Measurements from ENCODE around the gene TESPA1.

The TESPA1 gene

DNA sequence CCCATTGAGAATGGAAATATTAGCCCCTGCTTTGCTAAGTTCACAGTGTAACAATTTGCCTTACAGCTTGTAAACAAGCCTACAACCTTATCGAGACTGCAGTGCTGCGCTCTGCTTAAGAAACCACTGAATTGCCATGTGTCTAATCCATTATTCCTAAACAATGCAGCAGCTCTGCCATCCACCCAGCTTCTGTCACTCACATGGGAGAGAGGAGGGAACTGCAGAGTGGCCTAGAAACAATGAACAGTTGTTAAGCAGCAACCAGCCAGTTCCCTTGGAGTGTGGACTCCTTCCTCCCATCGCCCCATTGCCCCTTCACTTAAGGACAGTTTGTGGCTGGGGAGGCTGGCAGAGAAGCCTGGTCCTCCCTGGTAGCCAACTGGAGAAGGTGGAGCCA lies 42.9 kb downstream of the TESPA1 start:
- DNase-seq = no peak

- DNase-seq = no peak
Measured at GRCh38 chr12:54940727-54941315, 43.7 kb downstream of the TESPA1 start.

DNA sequence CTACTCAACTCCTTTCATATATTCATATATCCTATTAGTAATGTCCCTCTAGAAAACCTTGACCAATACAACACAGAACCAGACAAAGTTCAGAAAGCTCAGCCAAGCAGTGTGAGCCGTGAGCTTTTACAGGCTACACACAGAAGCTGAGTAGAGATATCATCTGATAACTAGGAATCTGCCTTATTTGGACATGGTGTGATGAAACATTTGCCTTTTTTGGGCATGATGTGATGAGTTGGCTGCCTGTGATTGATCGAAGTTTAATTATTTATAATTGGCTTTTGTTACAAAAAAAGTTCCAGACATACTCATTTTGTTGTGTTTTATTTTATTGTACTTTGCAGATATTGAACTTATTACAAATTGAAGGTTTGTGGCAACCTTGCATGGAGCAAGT lies 46.6 kb downstream of the TESPA1 start:
- DNase-seq = no peak

DNA sequence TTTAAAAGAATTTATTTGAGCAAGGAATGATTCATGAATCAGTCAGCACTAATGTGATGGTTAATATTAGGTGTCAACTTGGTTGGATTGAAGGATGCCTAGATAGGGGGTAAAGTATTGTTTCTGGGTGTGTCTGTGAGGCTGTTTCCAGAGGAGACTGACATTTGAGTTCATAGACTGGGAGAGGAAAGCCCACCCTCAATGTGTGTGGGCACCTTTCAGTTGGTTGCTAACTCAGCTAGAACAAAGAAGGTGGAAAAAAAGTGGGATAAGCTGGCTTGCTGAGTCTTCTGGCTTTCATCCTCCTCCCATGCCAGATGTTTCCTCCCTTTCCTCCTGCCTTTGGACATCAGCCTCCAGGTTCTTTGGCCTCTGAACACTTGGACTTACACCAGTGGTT lies 47.2 kb downstream of the TESPA1 start:
- no peak for DNase-seq

DNA sequence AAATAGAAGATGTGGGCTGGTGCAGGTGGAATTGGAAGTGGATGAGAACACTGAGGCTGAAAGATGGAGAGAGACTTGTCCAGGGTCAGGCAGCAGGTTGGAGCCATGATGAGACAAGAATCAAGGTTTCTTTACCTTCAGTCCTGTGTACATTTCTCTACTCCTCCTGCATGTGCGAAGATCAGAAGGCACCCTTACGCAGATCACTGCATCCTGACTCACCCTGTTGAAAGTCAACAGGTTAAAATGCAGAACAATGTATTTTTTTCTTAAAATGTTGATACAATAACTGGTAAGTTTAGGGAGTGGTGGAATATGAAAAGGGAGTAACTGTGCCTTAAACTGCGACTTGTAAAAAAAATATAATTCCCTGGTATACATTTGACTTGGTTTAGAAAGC lies 47.8 kb downstream of the TESPA1 start:
- no peak for DNase-seq

GRCh38 chr12:54935235-54935951 lies 49.2 kb downstream of the TESPA1 start:
- peak; percentile 10 to 59 for DNase-seq

DNA sequence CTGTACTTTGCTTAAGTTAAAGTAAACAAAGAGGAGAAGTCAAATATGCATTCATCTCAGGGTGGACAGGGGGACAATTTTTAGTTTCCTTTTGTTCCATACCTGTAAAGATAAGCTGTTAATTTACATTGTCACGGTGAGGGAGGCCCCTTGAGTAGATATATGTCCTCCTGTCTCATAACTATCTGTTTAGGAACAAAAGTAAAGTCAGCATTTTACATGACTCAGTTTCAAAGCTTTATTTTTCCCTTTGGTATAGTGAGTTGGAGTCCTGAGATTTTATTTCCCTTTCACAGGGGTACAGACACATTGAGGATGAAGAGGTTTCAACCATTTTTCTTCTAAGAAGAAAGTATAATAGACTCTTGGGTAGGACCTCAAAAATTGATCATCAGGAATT lies 50.1 kb downstream of the TESPA1 start:
- DNase-seq = no peak

- DNase-seq = peak in 1 of 2 donors; percentile 59
Measured at GRCh38 chr12:54933376-54933775, 51.2 kb downstream of the TESPA1 start.

DNA sequence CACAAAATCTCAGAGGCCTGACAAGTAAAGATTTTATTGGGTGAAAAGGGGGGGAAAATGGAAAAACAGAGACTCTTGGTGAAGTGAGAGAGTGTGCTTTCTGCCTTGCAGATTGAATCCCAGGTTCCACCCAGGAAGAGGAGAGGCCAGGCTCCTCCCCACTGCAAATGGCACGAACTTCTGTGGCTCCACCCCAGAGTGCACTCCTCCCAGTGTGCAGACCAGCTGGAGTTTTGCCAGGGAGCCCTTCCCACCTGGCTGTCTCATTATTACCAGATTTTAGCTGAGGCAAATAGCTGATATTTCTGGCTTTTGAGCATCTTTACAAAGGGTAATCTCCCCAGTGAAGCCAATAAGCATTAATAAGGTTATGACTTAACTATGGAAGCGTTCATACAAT lies 51.9 kb downstream of the TESPA1 start:
- DNase-seq = no peak

DNA sequence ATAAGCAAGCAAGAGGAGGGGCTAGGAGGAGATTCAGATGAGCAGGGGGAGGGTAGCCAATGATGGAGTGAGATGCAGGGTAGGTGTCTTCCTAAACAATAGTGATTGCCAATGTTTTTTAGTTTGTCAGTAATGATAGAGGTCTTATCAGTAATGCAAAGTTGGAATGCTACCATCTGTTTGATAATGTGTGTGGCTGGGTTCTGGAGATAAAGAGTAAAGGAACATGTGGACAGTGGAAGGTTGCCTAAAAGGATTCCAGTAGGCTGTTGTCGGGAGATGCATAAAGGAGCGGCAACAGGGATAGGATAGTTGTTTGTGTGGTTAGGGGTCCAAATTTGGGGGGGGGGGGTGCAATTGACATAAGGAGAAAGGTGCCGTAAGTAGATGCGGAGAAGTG lies 52.5 kb downstream of the TESPA1 start:
- no peak for DNase-seq

GRCh38 chr12:54929998-54930397 lies 54.6 kb downstream of the TESPA1 start:
- DNase-seq = no peak

DNA sequence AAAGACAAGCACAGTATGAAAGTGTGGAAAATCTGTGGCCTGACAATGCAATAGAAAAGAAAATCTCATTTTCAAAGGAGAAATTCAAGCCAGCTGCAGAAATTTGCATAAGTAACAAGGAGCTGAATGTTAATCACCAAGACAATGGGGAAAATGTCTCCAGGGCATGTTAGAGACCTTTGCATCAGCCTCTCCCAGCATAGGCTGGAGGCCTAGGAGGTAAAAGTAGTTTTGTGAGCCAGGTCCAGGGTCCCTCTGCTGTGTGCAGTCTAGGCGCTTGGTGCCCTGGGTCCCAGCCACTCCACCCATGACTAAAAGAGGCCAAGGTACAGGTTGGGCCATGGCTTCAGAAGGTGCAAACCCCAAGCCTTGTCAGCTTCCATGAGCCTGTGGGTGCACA lies 58.3 kb downstream of the TESPA1 start:
- no peak for DNase-seq

DNA sequence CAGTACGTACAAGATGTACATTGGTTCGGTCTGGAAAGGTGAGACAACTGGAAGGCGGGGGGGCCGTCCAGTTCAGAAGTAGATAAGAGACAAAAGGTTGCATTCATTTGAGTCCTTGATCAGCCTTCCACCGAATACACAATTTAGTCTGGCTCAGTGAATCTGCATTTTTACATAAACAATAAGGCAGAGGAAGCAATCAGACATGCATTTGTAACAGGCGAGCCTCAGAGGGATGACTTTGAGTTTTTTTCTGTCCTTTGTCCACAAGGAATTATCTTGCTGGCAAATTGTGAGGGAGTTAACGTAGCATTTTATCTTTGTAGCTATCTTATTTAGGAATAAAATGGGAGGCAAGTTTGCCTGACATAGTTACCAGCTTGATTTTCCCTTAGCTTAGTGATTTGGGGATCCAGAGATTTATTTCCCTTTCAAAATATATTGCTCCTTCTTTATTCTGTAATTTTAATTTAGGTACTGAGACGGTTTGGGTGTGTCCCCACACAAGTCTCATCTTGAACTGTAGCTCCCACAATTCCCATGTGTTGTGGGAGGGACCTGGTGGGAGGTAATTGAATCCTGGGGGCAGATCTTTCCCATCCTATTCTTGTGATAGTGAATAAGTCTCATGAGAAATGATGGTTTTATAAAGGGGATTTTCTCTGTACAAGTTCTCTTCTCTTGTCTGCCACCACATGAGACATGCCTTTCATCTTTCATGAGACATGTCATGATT lies 59.4 kb downstream of the TESPA1 start:
- DNase-seq = no peak

DNA sequence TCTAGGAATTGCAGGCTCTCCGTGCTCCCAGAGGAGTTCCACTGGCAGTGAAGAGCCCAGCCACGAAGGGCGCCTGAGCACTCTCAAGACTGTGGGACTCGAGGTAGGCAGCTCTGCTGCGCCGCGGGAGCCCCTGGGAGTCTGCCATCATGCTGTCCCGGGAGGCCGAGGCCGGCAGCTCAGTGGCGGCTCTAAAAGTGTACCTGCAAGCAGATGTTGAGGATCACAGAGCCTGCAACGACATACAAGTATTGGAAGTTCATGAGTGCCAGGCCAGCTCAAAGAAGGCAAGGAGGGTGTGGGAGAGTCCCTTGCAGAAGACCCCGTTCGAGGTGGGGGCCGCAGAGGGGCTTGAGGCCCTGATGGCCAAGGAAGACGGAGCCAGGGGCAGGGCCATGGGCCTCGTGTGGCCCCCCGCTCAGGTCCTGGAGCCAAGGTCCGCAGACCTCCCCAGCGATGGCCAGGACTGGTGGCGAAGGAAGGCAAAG lies 67.5 kb downstream of the TESPA1 start:
- no peak for DNase-seq
